OCI-LY7 (cell line): ENCODE measurements around the gene NECAB2.

ENCODE experiments used
- EZH2phosphoT487 ChIP-seq: fragments of 200-600 bp; sonication (generic); IDR thresholded peaks from 2 replicates; pipeline ENCODE4 v1.6.1; 2018; ENCODE audit warnings: low read depth, borderline replicate concordance, mild to moderate bottlenecking, mixed run types, antibody characterized with exemption, low read length, moderate library complexity, mixed read lengths
- TF ChIP-seq, protein P1 (sequence below): fragments of 200-600 bp; sonication (generic); conservative IDR thresholded peaks from 2 replicates; pipeline ENCODE4 v1.5.1; 2014; ENCODE audit warnings: mild to moderate bottlenecking, antibody characterized with exemption, low read length, moderate library complexity, mixed read lengths

DNA sequence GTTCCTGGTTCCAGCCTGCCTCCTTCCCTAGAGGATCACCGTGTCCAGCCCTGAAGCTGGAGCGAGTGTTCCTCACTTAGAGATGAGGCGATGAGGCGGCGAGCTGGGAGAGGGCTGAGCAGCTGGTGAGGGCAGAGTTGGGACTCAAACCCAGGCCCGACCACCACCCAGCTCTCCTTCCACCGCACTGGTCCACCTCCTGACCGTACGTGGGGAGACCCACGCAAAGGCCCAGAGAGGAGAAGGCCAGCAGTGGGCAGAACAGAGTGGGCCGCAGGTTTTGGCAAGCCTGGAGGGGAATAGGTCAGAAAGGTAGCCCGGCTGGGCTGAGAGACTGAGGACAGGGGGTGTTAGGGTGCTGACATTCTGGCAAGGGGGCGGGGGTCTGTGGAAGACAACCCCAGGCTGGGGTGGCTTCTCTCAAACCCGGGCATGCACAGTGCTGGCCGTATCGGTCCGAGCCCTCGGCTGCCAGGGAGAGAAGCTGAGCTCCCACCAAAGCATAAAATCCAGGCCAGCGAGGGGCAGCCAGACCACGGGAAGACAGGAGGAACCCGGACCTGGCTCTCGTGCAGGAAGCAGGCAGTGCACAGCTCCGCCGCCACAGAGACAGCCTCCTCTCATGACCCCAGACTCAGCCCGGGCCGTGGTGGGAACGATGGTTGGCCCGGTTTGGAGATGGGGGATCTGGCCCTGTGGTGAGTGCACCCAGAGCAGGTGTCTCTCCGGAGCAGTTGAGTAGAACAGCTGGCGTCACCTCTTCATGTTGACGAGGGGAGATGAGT is 44.3 kb upstream of the NECAB2 start:
- TF ChIP-seq, protein P1, sequence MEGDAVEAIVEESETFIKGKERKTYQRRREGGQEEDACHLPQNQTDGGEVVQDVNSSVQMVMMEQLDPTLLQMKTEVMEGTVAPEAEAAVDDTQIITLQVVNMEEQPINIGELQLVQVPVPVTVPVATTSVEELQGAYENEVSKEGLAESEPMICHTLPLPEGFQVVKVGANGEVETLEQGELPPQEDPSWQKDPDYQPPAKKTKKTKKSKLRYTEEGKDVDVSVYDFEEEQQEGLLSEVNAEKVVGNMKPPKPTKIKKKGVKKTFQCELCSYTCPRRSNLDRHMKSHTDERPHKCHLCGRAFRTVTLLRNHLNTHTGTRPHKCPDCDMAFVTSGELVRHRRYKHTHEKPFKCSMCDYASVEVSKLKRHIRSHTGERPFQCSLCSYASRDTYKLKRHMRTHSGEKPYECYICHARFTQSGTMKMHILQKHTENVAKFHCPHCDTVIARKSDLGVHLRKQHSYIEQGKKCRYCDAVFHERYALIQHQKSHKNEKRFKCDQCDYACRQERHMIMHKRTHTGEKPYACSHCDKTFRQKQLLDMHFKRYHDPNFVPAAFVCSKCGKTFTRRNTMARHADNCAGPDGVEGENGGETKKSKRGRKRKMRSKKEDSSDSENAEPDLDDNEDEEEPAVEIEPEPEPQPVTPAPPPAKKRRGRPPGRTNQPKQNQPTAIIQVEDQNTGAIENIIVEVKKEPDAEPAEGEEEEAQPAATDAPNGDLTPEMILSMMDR: no peak
- TF ChIP-seq EZH2phosphoT487: no peak
